ENCODE data around the gene ARSG. TPM values are rescaled to one million over a fixed set of nuclear protein-coding genes. Genes with fewer than 3 reads are reported as not detected.

Gene ARSG
- polyA plus RNA-seq, 3 donors = 15.5 to 19.3 (median 19.2) TPM

DNA sequence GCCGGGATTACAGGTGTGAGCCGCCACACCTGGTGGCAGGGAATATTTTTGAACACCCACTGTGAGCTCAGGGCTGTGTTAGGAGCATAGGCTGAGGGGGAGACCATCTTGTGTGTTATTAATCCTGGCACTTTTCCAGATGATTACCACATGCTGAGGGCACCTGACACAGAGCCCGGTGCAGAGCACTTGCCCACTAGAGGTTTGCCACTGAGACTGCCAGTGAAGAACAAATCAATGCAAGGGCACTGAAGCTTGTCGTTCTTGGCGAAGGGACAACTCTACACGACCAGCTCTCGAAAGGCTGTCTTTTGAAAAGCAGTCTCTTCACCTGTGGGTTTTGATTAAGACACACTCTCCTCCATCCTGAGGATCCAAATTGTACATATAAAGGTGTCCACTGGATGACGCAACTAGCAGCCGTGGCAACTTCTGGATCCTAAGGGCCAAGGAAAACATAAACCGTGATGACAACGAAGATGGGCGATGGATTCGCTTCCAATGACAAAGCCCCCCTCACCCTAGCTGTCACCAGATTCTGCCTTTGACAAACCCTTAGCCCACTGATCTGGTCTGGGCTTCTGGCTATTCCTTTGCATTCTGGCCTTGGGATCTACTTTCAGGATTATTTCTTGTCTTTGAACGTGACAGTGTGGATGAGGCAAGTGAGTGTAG, 137.3 kb downstream of the ARSG start:
- H3K36me3 Mint-ChIP-seq = peaks cover 83 to 92% of the 10 kb centered on the region in 2 donors

DNA sequence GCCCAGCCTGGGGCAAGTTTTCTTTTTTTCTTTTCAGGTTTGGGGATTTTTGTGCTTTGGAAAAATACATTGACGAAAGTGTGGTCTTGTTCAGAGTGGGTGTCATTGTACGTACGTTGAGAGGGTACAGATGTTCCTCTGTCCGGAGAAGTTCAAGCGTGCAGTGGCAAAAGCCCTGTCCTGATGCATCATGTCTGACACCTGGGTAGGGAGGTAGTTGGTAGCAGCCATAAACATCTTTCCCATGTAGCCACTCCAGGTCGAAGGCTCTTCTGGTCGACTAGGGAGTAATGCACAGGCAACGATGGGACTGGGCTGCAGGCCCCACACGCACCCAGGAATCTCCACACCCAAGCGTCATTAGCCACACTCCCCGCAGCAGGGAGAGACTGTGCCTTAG, 138.6 kb downstream of the ARSG start:
- Histone ChIP-seq H3K27ac (ENCODE audit: low read depth in 1 of 2, low read length in 2 of 2) (no peak overlapping the region), H3K9ac (ENCODE audit: insufficient read depth, low read length, poor library complexity, severe bottlenecking) (no peak overlapping the region), H3K4me2 (replicated peaks; ENCODE audit: extremely low read depth, low read length, poor library complexity, severe bottlenecking) (no peak overlapping the region), H4K20me1 (ENCODE audit: insufficient read depth, low read length) (no peaks in the 10 kb centered on the region), H3K27me3 (ENCODE audit: control insufficient read depth in 2 of 2, insufficient read depth in 2 of 2, low read length in 2 of 2) (no peaks in the 10 kb centered on the region), H3K36me3 (replicated peaks in 1 of 2; ENCODE audit: control insufficient read depth in 1 of 2, insufficient read depth in 2 of 2, low read length in 2 of 2) (peaks cover 74 to 98% of the 10 kb centered on the region in 2 donors), H3K4me1 (ENCODE audit: control insufficient read depth in 1 of 2, insufficient read depth in 2 of 2, low read length in 2 of 2) (no peaks in the 10 kb centered on the region), H3K9me3 (replicated peaks in 1 of 2; ENCODE audit: control insufficient read depth in 1 of 2, insufficient read depth in 1 of 2, low read length in 2 of 2) (no peaks in the 10 kb centered on the region), H3K79me2 (ENCODE audit: insufficient read depth, low read length) (no peaks in the 10 kb centered on the region), H2AFZ (ENCODE audit: insufficient read depth, low read depth, low read length, poor library complexity, severe bottlenecking) (no peak overlapping the region), H3K4me3 (replicated peaks in 1 of 3; ENCODE audit: low read depth in 2 of 3, low read length in 3 of 3) (no peak overlapping the region)
- no peak for DNase-seq
- Mint-ChIP-seq H3K4me3 (no peak overlapping the region), H3K27ac (no peak overlapping the region), H3K27me3 (ENCODE audit: low read depth in 3 of 3) (peaks cover 0 to 6% (median 5%) of the 10 kb centered on the region in 3 donors), H3K4me1 (no peaks in the 10 kb centered on the region), H3K9me3 (peaks cover 0 to 2% (median 0%) of the 10 kb centered on the region in 7 donors), H3K36me3 (peaks cover 86 to 94% of the 10 kb centered on the region in 2 donors)
- WGBS (ENCODE audit: insufficient coverage) = 100% methylated on average over 4 of the region's 11 CpGs
- TF ChIP-seq, protein P1, sequence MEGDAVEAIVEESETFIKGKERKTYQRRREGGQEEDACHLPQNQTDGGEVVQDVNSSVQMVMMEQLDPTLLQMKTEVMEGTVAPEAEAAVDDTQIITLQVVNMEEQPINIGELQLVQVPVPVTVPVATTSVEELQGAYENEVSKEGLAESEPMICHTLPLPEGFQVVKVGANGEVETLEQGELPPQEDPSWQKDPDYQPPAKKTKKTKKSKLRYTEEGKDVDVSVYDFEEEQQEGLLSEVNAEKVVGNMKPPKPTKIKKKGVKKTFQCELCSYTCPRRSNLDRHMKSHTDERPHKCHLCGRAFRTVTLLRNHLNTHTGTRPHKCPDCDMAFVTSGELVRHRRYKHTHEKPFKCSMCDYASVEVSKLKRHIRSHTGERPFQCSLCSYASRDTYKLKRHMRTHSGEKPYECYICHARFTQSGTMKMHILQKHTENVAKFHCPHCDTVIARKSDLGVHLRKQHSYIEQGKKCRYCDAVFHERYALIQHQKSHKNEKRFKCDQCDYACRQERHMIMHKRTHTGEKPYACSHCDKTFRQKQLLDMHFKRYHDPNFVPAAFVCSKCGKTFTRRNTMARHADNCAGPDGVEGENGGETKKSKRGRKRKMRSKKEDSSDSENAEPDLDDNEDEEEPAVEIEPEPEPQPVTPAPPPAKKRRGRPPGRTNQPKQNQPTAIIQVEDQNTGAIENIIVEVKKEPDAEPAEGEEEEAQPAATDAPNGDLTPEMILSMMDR (IDR thresholded peaks at IDR 0.05) = no peak
- intact Hi-C loops (cut with micrococcal nuclease) = loop anchor here in 1 of 2 donors (5.0 kb wide), 1 partner anchor 33 kb away; no protein-coding TSS in a partner anchor

More for the DNA sequence above, 137.3 kb downstream of the ARSG start:
- Histone ChIP-seq H3K79me2 (ENCODE audit: insufficient read depth, low read length) (no peaks in the 10 kb centered on the region), H3K9ac (ENCODE audit: insufficient read depth, low read length, poor library complexity, severe bottlenecking) (no peak overlapping the region), H3K4me1 (ENCODE audit: control insufficient read depth in 1 of 2, insufficient read depth in 2 of 2, low read length in 2 of 2) (no peaks in the 10 kb centered on the region), H3K4me3 (replicated peaks in 1 of 3; ENCODE audit: low read depth in 2 of 3, low read length in 3 of 3) (no peak overlapping the region), H3K27ac (ENCODE audit: low read depth in 1 of 2, low read length in 2 of 2) (no peak overlapping the region), H3K36me3 (replicated peaks in 1 of 2; ENCODE audit: control insufficient read depth in 1 of 2, insufficient read depth in 2 of 2, low read length in 2 of 2) (peaks cover 74 to 98% of the 10 kb centered on the region in 2 donors), H3K4me2 (replicated peaks; ENCODE audit: extremely low read depth, low read length, poor library complexity, severe bottlenecking) (no peak overlapping the region), H3K27me3 (ENCODE audit: control insufficient read depth in 2 of 2, insufficient read depth in 2 of 2, low read length in 2 of 2) (no peaks in the 10 kb centered on the region), H2AFZ (ENCODE audit: insufficient read depth, low read depth, low read length, poor library complexity, severe bottlenecking) (no peak overlapping the region), H4K20me1 (ENCODE audit: insufficient read depth, low read length) (no peaks in the 10 kb centered on the region), H3K9me3 (replicated peaks in 1 of 2; ENCODE audit: control insufficient read depth in 1 of 2, insufficient read depth in 1 of 2, low read length in 2 of 2) (no peaks in the 10 kb centered on the region)
- no peaks in the 10 kb centered on the region for H3K4me1 Mint-ChIP-seq
- peaks cover 0 to 6% (median 5%) of the 10 kb centered on the region in 3 donors for H3K27me3 Mint-ChIP-seq (ENCODE audit: low read depth in 3 of 3)
- no peak overlapping the region for H3K27ac Mint-ChIP-seq
- no peak for DNase-seq
- no peak overlapping the region for H3K4me3 Mint-ChIP-seq
- intact Hi-C loops (cut with micrococcal nuclease) = no loop called here
- TF ChIP-seq, protein P1 (IDR thresholded peaks at IDR 0.05) = no peak
- peaks cover 0 to 2% (median 0%) of the 10 kb centered on the region in 7 donors for H3K9me3 Mint-ChIP-seq
- WGBS (ENCODE audit: insufficient coverage) = 87% methylated on average over 9 of the region's 14 CpGs
